GM18907 (cell line): ENCODE measurements around the gene MACROD2.
"Not testable (repeated sequence)": the region's sequence is repeated elsewhere in the genome, so short reads cannot be mapped to it uniquely, and the experiment has no call there.

Source experiments
- ATAC-seq: cut with Tn5 transposase; IDR thresholded peaks from one replicate; pipeline ENCODE4 v1.9.1; 2021; ENCODE audit warnings: mild to moderate bottlenecking, moderate library complexity; ENCODE audit not compliant: unreplicated experiment

Gene MACROD2

GRCh38 chr20:14963262-14963663 is 967.9 kb downstream of the MACROD2 start:
- ATAC-seq, result no peak

- ATAC-seq, result no peak
These were observed 970.9 kb downstream of the MACROD2 start for GRCh38 chr20:14966203-14966602.

- ATAC-seq, result no peak
These were observed 971.5 kb downstream of the MACROD2 start for GRCh38 chr20:14966808-14967207.

- no peak for ATAC-seq
These were observed 976.9 kb downstream of the MACROD2 start for GRCh38 chr20:14972256-14972655.

GRCh38 chr20:14972690-14973089 is 977.4 kb downstream of the MACROD2 start:
- ATAC-seq, result no peak

GRCh38 chr20:14979453-14979986 is 984.2 kb downstream of the MACROD2 start:
- no peak for ATAC-seq

GRCh38 chr20:14981486-14981885 is 986.2 kb downstream of the MACROD2 start:
- ATAC-seq, result not testable (repeated sequence)

GRCh38 chr20:14982324-14982723 is 987.0 kb downstream of the MACROD2 start:
- not testable (repeated sequence) for ATAC-seq

GRCh38 chr20:14984305-14984704 is 989.0 kb downstream of the MACROD2 start:
- ATAC-seq, result no peak

- ATAC-seq, result no peak
These were observed 989.7 kb downstream of the MACROD2 start for GRCh38 chr20:14984768-14985622.

GRCh38 chr20:14986026-14986655 is 990.8 kb downstream of the MACROD2 start:
- no peak for ATAC-seq

GRCh38 chr20:14986656-14987055 is 991.3 kb downstream of the MACROD2 start:
- no peak for ATAC-seq

- ATAC-seq, result no peak
These were observed 994.4 kb downstream of the MACROD2 start for GRCh38 chr20:14989535-14990290.

GRCh38 chr20:14991023-14991422 is 995.7 kb downstream of the MACROD2 start:
- ATAC-seq, result no peak

GRCh38 chr20:14992153-14992552 is 996.8 kb downstream of the MACROD2 start:
- no peak for ATAC-seq

- ATAC-seq, result no peak
These were observed 997.6 kb downstream of the MACROD2 start for GRCh38 chr20:14992961-14993360.

GRCh38 chr20:14996883-14997672 is 1001.8 kb downstream of the MACROD2 start:
- no peak for ATAC-seq

- ATAC-seq, result no peak
These were observed 1002.5 kb downstream of the MACROD2 start for GRCh38 chr20:14997791-14998190.

- ATAC-seq, result no peak
These were observed 1010.1 kb downstream of the MACROD2 start for GRCh38 chr20:15005300-15005986.

- ATAC-seq, result no peak
These were observed 1016.3 kb downstream of the MACROD2 start for GRCh38 chr20:15011631-15012030.
